NCI-H2029 (cell line): ENCODE measurements around the gene SPEM1.

Source experiments
- DNase-seq: peaks from one replicate; lab custom pipeline; 2025; lab: John Stamatoyannopoulos, UW

The SPEM1 gene

DNA sequence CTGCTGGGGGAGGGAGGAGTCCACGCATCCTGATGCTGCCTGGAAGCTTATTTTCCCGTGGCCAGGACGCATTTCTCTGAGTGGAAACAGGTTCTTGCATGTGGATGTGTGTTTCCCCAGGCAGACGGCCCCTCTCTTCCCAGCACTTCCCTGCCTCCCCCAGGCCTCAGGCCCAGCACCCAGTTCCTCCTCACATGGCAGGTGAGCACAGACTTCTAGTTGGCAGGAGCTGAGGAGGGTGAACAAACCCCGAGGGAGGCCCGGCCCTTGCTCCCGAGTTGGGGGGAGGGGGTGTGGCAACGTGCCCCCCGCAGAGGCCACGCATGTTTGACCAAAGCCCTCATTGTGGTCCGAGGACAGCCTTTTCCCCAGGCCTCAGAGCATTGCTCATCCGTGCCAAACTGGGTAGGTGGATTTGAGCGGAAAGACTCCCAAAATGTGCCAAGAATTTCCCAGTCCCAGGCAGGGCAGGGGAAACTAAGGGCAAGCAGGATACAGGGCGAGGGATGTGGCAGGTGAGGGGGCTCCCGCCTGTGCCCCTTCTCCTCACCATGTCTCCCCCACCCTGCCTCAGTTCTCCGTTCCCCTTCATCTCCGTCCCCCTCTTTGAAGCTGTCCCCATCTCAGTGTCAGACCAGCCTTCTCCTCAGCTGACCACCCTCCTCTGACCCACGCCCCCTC is 1.5 kb upstream of the SPEM1 start:
- no peak for DNase-seq

DNA sequence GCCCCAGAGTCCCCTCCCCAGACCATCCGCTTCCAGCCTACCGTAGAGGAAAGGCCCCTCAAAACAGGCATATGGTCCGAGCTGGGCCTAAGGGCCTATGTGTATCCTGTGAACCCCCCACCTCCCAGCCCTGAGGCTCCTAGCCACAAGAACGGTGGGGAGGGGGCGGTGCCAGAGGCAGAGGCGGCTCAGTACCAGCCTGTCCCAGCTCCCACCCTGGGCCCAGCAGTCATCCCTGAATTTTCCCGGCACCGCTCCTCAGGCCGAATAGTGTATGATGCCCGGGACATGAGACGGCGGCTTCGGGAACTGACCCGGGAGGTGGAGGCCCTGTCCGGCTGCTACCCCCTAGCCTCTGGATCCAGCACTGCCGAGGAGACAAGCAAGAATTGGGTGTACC is 1.1 kb downstream of the SPEM1 start:
- DNase-seq = no peak

DNA sequence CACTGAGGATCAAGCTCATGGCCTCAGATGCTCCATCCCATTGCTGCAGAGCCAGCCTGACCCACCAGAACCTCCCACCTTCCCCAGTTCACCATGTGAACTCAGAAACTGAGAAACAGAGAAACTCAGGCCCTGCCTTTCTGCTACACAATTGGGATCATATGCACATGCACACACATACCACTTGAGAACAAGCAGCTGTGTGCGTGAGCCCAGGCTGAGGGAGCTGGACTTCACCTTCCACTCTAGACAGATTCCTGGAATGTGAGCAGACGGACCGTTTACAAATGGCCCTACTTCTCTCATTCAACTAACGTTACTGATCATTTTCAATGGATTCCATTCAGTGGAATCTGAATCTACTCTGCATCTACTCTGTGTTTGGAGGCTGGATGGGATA is 3.6 kb downstream of the SPEM1 start:
- DNase-seq = no peak

DNA sequence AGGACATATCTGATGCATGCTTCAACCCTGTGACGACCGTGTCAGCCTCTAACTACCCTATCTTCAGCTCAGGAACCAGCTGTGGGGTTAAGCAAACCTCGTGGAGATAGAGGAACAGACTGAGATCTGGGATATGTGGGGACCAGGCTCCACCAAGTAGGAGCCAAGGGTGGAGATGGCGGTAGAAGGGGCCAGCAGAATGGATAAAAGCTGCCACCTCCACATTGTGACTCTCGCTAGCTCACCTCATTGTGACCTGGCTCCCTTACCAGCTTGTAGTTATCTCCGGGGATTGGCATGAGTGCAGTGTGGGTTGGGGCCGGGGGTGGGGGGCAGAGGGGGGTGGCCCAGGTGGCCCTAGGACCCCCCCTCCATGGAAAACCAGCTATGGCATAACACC is 5.2 kb downstream of the SPEM1 start, which contains the start of gene SPEM2:
Gene SPEM2, plus strand, starts transcription at position 301 of the 400 bp plus-strand sequence. Its CDS starts 73 bp downstream, at position 374.
- DNase-seq = no peak

DNA sequence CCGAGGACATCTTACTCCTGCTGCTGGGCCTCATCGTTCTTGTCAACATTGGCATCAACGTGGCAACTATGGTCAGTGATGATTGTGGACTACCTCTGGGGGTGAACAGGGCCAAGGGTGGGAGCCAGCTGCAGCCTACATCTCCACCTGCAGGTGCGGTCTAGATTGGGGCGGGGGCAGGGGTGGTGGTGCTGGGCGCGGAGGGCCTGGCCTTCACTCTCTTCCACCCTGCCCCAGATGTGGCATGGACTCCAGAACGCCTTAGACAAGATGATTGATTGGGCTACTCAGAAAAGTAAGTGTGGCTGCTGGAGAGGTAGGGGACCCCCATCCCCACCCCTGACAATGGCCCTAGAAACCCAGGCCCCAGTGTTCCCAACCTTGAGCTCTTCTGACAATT is 5.6 kb downstream of the SPEM1 start:
- DNase-seq = no peak

DNA sequence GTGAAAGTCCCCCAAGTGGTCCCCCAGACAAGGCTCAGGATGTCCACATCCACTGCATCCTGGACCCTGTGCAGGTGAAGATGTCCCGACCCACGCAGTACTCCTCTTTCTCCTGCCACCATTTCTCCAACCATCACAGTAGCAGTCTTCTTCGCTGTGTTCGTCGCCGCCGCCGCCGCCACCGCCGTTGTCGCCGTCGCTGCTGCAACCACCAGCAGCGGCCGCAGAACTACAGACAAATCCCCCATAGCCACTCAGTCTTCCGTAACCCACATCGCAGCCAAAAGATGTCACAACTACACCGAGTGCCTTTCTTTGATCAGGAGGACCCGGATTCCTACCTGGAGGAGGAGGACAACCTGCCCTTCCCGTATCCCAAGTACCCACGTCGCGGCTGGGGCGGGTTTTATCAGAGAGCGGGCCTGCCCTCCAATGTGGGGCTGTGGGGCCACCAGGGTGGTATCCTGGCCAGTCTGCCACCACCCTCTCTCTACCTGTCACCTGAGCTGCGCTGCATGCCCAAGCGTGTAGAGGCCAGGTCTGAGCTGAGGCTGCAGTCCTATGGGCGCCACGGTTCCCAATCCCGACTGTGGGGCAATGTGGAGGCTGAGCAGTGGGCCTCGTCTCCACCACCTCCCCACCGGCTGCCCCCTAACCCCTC is 6.2 kb downstream of the SPEM1 start:
- no peak for DNase-seq

DNA sequence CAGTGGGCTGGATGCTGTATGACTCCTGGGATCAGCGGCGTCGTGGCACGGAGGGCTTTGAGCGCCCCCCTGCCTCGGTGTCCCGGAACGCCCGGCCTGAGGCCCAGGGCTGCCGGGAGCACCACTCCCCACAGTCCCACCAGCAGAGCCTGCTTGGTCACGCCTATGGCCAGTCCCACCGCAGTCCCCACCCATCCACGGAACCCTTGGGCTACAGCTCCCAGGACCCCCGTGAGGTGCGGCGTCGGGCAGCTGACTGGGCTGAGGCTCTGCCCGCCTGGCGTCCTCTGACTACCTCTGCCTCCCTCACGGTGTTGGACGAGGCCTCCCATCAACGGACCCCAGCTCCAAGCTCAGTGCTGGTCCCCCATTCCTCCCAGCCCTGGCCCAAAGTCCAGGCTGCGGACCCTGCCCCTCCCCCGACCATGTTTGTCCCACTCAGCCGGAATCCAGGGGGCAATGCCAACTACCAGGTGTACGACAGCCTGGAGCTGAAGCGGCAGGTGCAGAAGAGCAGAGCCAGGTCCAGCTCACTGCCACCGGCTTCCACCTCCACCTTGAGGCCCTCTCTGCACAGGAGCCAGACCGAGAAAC is 6.9 kb downstream of the SPEM1 start:
- DNase-seq = no peak

DNA sequence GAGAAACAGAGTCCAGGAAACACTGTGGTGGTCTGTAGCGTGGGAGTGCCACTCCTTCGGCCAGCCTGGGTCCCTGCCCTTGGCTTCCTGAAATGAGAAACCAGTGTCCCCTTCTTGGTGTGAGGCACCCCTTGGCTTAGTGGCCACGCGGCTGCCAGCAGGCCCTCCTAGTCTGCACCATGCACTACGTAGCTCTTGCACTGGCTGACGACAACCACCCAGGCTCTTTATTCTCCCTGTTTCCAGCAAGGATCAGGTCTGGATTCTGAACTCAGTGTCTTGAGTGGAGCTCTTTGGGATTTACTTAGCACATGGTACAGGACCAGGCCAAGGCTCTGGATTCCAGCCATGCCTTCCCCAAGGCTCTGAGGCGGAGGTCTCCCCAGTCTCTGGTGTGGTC is 7.4 kb downstream of the SPEM1 start:
- no peak for DNase-seq

DNA sequence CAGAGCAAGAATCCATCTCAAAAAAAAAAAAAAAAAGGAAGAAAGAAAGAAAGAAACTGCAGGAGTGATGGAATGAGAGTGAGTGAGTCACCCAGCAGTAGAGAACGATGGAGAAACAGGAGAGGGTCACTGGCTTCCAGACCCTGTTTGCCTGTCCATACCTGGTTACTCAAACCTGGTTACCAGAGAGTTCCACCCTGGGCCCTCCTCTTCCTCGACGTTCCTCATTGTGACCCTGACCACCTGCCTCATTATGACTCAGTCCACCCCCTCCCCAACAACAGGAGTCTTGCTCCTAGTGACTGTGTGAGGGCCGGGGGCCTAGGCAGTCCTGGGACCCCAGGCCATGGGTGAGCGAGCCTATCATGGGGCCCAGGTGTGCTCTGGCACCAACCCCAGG is 8.4 kb downstream of the SPEM1 start, which contains the start of gene SPEM3:
Gene SPEM3, plus strand, starts transcription at position 301 of the 400 bp plus-strand sequence. Its CDS starts 46 bp downstream, at position 347.
- no peak for DNase-seq

DNA sequence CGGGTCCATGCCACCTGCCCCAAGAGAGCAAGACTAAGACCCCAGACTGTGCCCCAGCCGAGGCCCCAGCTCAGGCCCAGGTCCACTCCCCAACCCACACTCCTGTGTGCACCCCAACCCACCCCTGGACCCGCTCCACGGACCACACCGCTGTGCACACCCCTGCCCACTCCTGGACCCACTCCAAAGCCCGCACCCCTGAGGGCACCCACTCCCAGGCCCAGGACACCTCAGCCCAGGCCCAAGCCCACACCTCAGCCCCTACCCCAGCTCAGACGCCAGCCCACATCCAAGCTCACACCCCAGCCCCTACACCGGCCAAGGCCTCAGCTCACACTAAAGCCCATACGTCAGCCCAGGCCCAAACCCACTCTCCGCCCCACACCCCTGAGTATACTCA is 9.6 kb downstream of the SPEM1 start:
- DNase-seq = no peak

DNA sequence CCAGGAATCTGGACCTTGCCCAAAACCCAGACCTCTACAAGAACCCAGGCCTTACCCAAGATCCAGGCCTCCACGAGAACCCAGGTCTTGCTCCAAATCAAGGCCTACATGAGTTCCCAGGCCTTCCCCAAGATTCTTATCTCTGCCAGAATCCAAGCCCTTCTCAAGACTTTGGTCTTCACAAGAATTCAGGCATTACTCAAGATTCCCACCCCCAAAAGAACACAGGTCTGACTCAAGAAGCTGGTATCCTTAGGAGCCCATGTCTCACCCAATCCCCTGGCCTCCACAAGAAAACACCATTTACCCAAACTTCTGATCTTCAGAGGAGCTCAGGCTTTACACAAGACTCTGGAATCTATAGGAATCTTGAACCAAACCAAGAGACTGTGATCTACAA is 11.1 kb downstream of the SPEM1 start:
- DNase-seq = no peak

DNA sequence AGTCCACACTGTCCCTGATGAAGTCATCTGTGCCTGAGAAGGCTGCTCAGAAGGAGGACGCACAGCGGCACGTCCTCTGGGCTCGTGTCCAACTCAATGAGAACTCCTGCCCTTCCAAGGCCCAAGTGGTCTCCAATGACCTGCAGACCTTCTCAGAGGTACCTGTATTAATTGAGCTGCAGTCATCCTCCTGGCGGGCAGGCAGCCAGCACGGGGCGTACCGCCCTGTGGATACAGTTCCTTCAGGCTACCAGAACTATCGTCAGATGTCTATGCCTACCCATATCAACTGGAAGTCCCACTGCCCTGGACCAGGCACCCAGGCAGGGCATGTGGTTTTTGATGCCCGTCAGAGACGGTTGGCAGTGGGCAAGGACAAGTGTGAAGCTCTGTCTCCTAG is 12.2 kb downstream of the SPEM1 start:
- no peak for DNase-seq

DNA sequence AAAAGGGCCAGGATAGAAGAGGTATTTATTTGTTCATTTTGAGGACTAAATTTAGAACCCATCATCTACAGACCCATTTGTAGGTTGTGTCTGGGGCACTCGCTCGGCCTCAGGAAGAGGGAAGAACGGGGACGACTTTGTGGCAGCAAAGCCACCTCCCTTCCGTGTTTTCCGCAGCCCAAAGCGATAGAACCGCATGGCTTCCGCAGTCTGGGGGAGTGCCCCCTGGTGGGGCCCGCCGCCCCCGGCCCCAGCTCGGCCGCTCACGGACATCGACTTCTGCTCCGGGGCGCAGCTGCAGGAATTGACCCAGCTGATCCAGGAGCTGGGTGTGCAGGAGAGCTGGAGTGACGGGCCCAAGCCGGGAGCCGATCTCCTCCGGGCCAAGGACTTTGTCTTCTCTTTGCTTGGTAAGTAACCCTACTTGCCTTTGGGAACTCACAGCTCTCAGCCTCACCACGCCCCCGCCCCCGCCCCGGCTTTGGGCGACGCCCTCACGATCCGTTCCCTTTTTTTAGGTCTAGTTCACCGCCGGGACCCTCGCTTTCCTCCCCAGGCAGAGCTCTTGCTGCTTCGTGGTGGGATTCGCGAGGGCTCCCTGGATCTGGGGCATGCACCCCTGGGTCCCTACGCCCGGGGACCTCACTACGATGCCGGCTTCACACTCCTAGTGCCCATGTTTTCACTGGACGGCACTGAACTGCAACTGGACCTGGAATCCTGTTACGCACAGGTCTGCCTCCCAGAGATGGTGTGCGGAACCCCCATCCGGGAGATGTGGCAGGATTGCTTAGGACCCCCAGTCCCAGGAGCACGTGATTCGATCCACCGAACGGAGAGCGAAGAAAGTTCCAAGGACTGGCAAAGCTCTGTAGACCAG is 15.8 kb downstream of the SPEM1 start:
- DNase-seq = no peak

DNA sequence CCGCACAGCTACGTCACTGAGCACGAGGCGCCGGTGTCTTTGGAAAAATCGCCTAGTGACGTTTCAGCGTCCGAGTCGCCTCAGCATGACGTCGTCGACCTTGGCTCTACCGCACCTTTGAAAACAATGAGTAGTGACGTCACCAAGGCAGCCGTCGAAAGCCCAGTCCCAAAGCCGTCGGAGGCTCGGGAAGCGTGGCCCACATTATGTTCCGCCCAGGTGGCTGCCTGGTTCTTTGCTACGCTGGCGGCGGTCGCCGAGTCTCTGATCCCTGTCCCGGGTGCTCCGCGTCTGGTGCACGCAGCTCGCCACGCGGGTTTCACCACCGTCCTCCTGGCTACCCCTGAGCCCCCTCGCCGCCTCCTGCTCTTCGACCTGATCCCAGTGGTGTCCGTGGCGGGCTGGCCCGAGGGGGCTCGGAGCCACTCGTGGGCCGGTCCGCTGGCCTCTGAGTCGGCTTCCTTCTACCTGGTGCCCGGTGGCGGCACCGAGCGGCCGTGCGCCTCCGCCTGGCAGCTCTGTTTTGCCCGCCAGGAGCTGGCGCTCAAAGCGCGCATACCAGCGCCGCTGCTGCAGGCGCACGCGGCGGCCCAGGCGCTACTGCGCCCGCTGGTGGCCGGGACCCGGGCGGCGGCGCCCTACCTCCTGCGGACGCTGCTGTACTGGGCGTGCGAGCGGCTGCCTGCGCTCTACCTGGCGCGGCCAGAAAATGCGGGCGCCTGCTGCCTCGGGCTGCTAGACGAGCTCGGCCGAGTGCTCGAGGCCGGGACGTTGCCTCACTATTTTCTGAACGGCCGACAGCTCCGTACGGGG is 16.6 kb downstream of the SPEM1 start:
- peak; percentile 60 for DNase-seq

DNA sequence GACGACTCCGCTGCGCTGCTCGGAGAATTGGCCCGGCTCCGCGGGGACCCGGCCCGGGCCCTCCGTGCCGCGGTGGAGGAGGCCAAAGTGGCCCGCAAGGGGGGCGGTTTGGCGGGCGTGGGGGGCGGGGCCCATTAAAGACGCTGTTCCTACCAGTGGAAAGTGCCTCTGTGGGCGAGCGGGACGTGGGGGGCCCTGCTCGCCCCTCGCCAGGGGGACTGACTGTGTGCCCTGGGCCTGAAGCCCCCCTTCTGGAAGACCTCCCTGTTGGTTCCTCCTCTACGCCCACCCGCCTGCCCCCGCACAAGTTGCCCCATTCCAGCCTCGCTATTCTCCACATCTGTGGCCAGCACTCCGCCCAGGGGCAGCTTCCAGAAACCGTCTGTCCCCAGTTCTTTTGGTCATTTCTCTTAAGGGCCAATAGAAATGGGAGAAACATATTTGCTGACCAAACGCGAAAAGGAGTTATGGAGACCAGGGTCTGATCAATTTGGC is 17.3 kb downstream of the SPEM1 start:
- no peak for DNase-seq

DNA sequence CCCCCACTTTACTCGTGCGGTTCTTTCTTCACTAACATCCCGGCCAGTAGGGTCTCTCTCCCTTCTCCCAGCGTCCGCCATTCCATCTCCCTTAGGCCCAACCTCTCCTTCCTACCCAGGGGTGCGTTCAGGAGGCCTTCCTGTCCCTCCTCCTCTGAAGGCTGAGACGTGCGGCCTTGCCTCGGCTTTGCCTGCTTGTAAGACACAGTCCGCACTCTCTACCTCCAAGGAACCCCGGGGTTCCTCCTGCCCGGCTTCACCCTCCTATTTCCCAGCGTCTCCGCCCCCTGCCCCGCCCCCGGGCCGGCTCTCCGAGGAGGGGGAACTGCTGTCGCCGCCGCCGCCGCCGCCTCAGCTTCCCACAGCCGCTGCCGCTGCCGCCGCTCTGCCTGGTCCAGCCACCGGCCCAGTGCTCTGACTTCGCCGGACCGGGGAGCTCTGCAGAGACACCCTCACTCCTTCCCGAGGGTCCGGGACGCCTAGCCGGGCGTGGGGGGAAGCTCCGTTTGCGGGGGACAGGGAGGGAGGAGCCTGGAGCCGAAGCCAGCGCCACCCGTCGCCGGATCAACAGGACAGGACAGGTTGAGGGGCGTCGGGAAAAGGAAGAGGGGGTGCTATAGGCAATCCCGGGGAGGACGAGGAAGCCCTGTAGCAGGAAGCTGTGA is 18.0 kb downstream of the SPEM1 start:
- DNase-seq = no peak

DNA sequence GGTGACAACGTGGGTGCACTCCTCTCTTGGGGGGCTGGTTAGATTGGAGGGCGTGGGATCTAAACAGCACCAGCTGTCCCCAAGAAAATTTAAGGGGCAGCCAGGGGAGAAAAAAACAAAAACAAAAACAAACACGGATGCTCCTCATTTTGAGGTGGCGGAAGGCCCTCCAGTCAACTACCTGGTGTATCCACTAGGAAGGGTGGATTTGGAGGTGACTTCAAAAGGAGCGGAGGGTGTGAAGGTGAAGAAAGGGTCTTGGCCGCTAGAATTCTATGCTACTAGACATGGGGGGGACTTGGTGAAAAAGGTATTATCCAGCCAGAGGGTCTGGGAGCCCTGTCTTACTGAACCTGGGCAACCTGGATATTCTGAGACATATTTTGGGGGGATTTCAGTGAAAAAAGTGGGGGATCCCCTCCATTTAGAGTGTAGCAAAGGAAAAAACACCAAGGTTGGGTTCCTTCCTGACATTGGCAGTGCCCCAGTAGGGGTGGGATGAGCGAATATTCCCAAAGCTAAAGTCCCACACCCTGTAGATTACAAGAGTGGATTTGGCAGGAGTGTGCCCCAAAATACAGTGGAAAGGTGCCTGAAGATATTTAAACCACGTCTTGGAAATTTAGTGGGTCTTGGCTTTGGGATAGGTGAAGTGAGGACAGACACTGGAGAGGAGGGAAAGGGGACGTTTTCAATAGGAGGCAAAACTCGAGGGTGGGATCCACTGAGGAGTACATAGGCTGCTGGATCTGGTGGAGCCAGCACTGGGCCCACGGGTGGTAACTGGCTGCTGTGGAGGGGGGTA is 18.7 kb downstream of the SPEM1 start:
- DNase-seq = no peak

DNA sequence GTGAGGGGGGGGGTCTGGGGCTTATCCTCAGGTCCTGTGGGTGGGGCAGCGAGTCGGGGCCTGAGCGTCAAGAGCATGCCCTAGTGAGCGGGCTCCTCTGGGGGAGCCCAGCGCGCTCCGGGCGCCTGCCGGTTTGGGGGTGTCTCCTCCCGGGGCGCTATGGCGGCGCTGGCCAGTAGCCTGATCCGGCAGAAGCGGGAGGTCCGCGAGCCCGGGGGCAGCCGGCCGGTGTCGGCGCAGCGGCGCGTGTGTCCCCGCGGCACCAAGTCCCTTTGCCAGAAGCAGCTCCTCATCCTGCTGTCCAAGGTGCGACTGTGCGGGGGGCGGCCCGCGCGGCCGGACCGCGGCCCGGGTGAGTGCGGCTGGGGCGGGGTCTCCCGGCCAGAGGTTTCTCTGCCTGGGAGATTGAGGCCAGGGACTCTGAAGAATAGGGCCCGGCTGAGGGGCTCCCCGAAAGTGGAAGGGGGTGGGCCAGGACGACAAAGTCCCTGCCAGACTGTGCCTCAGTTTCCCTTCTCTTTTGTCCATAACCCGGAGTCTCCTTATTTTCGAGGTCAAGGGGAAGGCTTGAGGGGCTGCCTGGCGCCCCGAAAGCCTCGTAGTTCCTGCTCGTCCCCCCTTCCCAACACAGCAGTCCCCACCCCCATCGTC is 19.5 kb downstream of the SPEM1 start, which contains the start of gene FGF11:
Gene FGF11, plus strand, starts transcription at position 51 of the 651 bp plus-strand sequence. Its CDS starts 109 bp downstream, at position 160.
- DNase-seq = no peak
